Endothelial cell of umbilical vein (primary cell): ENCODE results near the gene PAX8. TPM values are rescaled to one million over a fixed set of nuclear protein-coding genes. Genes with fewer than 3 reads are reported as not detected.

Source experiments
- BruUV-seq: library from RNA; stranded (reverse); fragments of 400-500 nt; replicated peaks from 2 replicates; lab custom pipeline; 2021; lab: Mats Ljungman, UMichigan
- CTCF ChIA-PET: fragments of 300-600, 350-600 bp; sonication (Branson Sonifier 250); formaldehyde crosslinking; loops from one replicate; lab custom pipeline; 2021; ENCODE audit warnings: antibody characterized with exemption, inconsistent platforms; lab: Charles Lee
- POLR2A ChIA-PET: fragments of 300-600, 350-600 bp; sonication (Branson Sonifier 250); formaldehyde crosslinking; loops from one replicate; lab custom pipeline; 2021; ENCODE audit warnings: antibody characterized with exemption, inconsistent platforms; lab: Charles Lee
- DNase-seq: peaks from one replicate; pipeline ENCODE4 v3.0.0-alpha.2; 2011; ENCODE audit warnings: low read depth, low spot score
- FAIRE-seq: peaks from 2 replicates; lab custom pipeline; 2011; peaks lifted over from hg19 to GRCh38; lab: Jason Lieb, UNC
- H2AFZ ChIP-seq: 2 replicates; pipeline ENCODE4 v1.6.0; 2012; ENCODE audit warnings: low read depth, low read length, control low read depth, inconsistent platforms
- H3K27ac ChIP-seq: 2 replicates; pipeline ENCODE4 v1.5.1; 2011; ENCODE audit warnings: low read depth, mild to moderate bottlenecking, control low read depth, low read length, moderate library complexity; ENCODE audit not compliant: insufficient read depth
- H3K27me3 ChIP-seq, 2 experiments: 2 replicates each; pipeline versions ENCODE4 v1.6.0 to v1.6.1; 2011; ENCODE audit warnings: low read length in 2 of 2, mixed read lengths in 1 of 2; ENCODE audit not compliant: control insufficient read depth in 2 of 2, insufficient read depth in 2 of 2
- H3K36me3 ChIP-seq, 2 experiments: 2 replicates in 1 of 2; 3 replicates in 1 of 2; pipeline ENCODE4 v1.5.1; 2011; ENCODE audit warnings: low read length in 2 of 2, mild to moderate bottlenecking in 1 of 2, moderate library complexity in 1 of 2; ENCODE audit not compliant: control insufficient read depth in 2 of 2, insufficient read depth in 2 of 2; ENCODE audit errors: extremely low read depth in 1 of 2
- H3K4me1 ChIP-seq: 3 replicates; pipeline ENCODE4 v1.5.1; 2011; ENCODE audit warnings: mild to moderate bottlenecking, low read length; ENCODE audit not compliant: control insufficient read depth, insufficient read depth; ENCODE audit errors: extremely low read depth
- H3K4me2 ChIP-seq: 2 replicates; pipeline ENCODE4 v1.6.1; 2011; ENCODE audit warnings: low read length, control low read depth, mixed read lengths; ENCODE audit not compliant: insufficient read depth
- H3K4me3 ChIP-seq, 3 experiments: fragments of 200-600 bp in 1 of 3; sonication (generic), shearing (Covaris generic) in 1 of 3; replicated peaks in 1 of 3; 2 replicates each; pipeline ENCODE4 v1.5.1; 2011 to 2016; ENCODE audit warnings: control low read depth in 3 of 3, low read length in 3 of 3, mild to moderate bottlenecking in 2 of 3, inconsistent platforms in 1 of 3, low read depth in 1 of 3, moderate library complexity in 1 of 3; ENCODE audit not compliant: insufficient read depth in 1 of 3
- H3K79me2 ChIP-seq: 2 replicates; pipeline ENCODE4 v1.6.0; 2012; ENCODE audit warnings: low read length, inconsistent platforms; ENCODE audit not compliant: control insufficient read depth, insufficient read depth
- H3K9ac ChIP-seq: replicated peaks from 2 replicates; pipeline ENCODE3; 2011; ENCODE audit warnings: low read length, control low read depth; ENCODE audit not compliant: insufficient read depth; ENCODE audit errors: extremely low read depth
- H3K9me1 ChIP-seq: replicated peaks from 3 replicates; pipeline ENCODE4 v1.6.0; 2011; ENCODE audit warnings: mild to moderate bottlenecking, low read length; ENCODE audit not compliant: control insufficient read depth, insufficient read depth; ENCODE audit errors: extremely low read depth
- H3K9me3 ChIP-seq: replicated peaks from 2 replicates; pipeline ENCODE4 v1.5.1; 2012; ENCODE audit warnings: low read length, inconsistent platforms; ENCODE audit not compliant: control insufficient read depth, insufficient read depth
- H4K20me1 ChIP-seq: replicated peaks from 2 replicates; pipeline ENCODE3; 2011; ENCODE audit warnings: mild to moderate bottlenecking, low read length; ENCODE audit not compliant: control insufficient read depth, insufficient read depth; ENCODE audit errors: extremely low read depth
- CTCF ChIP-seq, 2 donors: IDR thresholded peaks; 1 replicate in 1 of 2; 2 replicates in 1 of 2; pipeline ENCODE4 v1.5.1; 2011; ENCODE audit warnings: low read length in 2 of 2, mild to moderate bottlenecking in 2 of 2, moderate library complexity in 2 of 2, control low read depth in 1 of 2, inconsistent platforms in 1 of 2, low read depth in 1 of 2; ENCODE audit not compliant: insufficient read depth in 1 of 2; ENCODE audit errors: extremely low read depth in 1 of 2
- EZH2 ChIP-seq: IDR thresholded peaks from 2 replicates; pipeline ENCODE4 v1.6.1; 2012; ENCODE audit warnings: borderline replicate concordance, low read depth, mild to moderate bottlenecking, moderate library complexity, low read length, inconsistent platforms; ENCODE audit not compliant: severe bottlenecking
- GATA2 ChIP-seq: IDR thresholded peaks from 2 replicates; pipeline ENCODE4 v1.7.0; 2011; ENCODE audit warnings: low read depth, mild to moderate bottlenecking, moderate library complexity, mixed read lengths, low read length; ENCODE audit not compliant: insufficient read length, insufficient read depth
- JUN ChIP-seq: IDR thresholded peaks from 2 replicates; pipeline ENCODE4 v1.6.1; 2011; ENCODE audit warnings: borderline replicate concordance, low read depth; ENCODE audit not compliant: insufficient read length, insufficient read depth
- MYC ChIP-seq: IDR thresholded peaks from one replicate; pipeline ENCODE4 v1.6.1; 2011; ENCODE audit warnings: mild to moderate bottlenecking, low read depth, low read length
- POLR2A ChIP-seq: IDR thresholded peaks from 2 replicates; pipeline ENCODE4 v1.6.1; 2012; ENCODE audit warnings: low read depth, mild to moderate bottlenecking, control low read depth, low read length
- POLR2AphosphoS5 ChIP-seq: IDR thresholded peaks from 2 replicates; pipeline ENCODE4 v1.6.1; 2012; ENCODE audit warnings: low read depth, mild to moderate bottlenecking, control low read depth, low read length, moderate library complexity; ENCODE audit not compliant: insufficient read depth
- dilution Hi-C: fragments of 300-500 bp; cut with MboI; formaldehyde crosslinking; loops from one replicate; pipeline ENCODE4 v1.15.0; 2019; ENCODE audit warnings: low sequenced_read_pairs; ENCODE audit not compliant: extremely low pct_ligation_motif_present
- intact Hi-C: fragments of 100-400 bp; cut with micrococcal nuclease; formaldehyde crosslinking; loops from one replicate; pipeline ENCODE4 v1.10.0; 2022
- polyA plus RNA-seq, 4 experiments: library from polyadenylated mRNA; depleted of rRNA in 3 of 4; stranded (reverse) in 3 of 4; unstranded in 1 of 4; fragments of >200 nt; gene quantifications; 2 replicates each; pipeline versions ENCODE4 v1.2.1 to v1.2.3, GENCODE V29; 2011 to 2012; ENCODE audit warnings: missing spikeins in 1 of 4
- total RNA-seq: library from RNA; stranded (reverse); gene quantifications from 2 replicates; pipeline ENCODE4 v1.2.3, GENCODE V29; 2021

Gene PAX8
- total and polyA plus RNA-seq, 2 donors (not counting 3 experiments of a cell fraction or from before 2014, with no cell fraction given), result 0.22 to 0.62 TPM

- BruUV-seq, result no TSS peak
- H2AFZ ChIP-seq, result no peak overlapping the region
- no peaks in the 10 kb centered on the region for H3K9me1 ChIP-seq
- H3K9me3 ChIP-seq, result no peaks in the 10 kb centered on the region
- H3K4me3 ChIP-seq, result no peak overlapping the region
- TF ChIP-seq JUN (no peak), EZH2 (no peak), POLR2AphosphoS5 (no peak), POLR2A (no peak), GATA2 (no peak), MYC (no peak), CTCF (IDR thresholded peaks at IDR 0.05; ENCODE audit: extremely low read depth in 1 of 2, insufficient read depth in 1 of 2, low read depth in 1 of 2, low read length in 2 of 2) (no peak)
- H3K36me3 ChIP-seq, result no peaks in the 10 kb centered on the region
- dilution Hi-C loops (no loop called here), intact Hi-C loops (no loop called here)
- H3K4me1 ChIP-seq, result peaks cover 6% of the 10 kb centered on the region
- H4K20me1 ChIP-seq, result no peaks in the 10 kb centered on the region
- ChIA-PET POLR2A (no interaction called here), CTCF (interaction anchor here (2.4 to 20.2 kb wide), 4 partner anchors 52 to 174 kb away, joined by 11 to 310 read pairs (median 40); no protein-coding TSS in a partner anchor)
- peaks cover 0 to 1% of the 10 kb centered on the region in 2 experiments for H3K27me3 ChIP-seq
- H3K9ac ChIP-seq, result no peak overlapping the region
- no peak overlapping the region for H3K4me2 ChIP-seq
- no peak overlapping the region for H3K27ac ChIP-seq
- DNase-seq, result no peak
- FAIRE-seq, result no peak
- H3K79me2 ChIP-seq, result no peaks in the 10 kb centered on the region
These were observed 81.9 kb downstream of the PAX8 start for GRCh38 chr2:113196839-113197238.
